Measurements from ENCODE around the gene C1QTNF8.

C1QTNF8 gene

GRCh38 chr16:1080801-1081733 is 15.0 kb downstream of the C1QTNF8 start:
- no peak for DNase-seq (ENCODE audit: extremely low read depth in 1 of 2, low read depth in 1 of 2)

- DNase-seq (ENCODE audit: extremely low read depth in 1 of 2, low read depth in 1 of 2), result no peak
Measured at GRCh38 chr16:1079786-1080525, 16.1 kb downstream of the C1QTNF8 start.

- DNase-seq (ENCODE audit: extremely low read depth in 1 of 2, low read depth in 1 of 2), result no peak
Measured at GRCh38 chr16:1079341-1079740, 16.7 kb downstream of the C1QTNF8 start.

- DNase-seq (ENCODE audit: extremely low read depth in 1 of 2, low read depth in 1 of 2), result no peak
Measured at GRCh38 chr16:1078579-1079021, 17.4 kb downstream of the C1QTNF8 start.

- no peak for DNase-seq (ENCODE audit: extremely low read depth in 1 of 2, low read depth in 1 of 2)
Measured at GRCh38 chr16:1077877-1078578, 18.0 kb downstream of the C1QTNF8 start.

GRCh38 chr16:1076801-1077576 is 19.1 kb downstream of the C1QTNF8 start:
- DNase-seq (ENCODE audit: extremely low read depth in 1 of 2, low read depth in 1 of 2), result no peak

GRCh38 chr16:1075546-1075945 is 20.5 kb downstream of the C1QTNF8 start:
- DNase-seq (ENCODE audit: extremely low read depth in 1 of 2, low read depth in 1 of 2), result no peak

- no peak for DNase-seq (ENCODE audit: extremely low read depth in 1 of 2, low read depth in 1 of 2)
Measured at GRCh38 chr16:1074379-1074649, 21.7 kb downstream of the C1QTNF8 start.

GRCh38 chr16:1073566-1074378 is 22.3 kb downstream of the C1QTNF8 start:
- DNase-seq (ENCODE audit: extremely low read depth in 1 of 2, low read depth in 1 of 2), result no peak

GRCh38 chr16:1073262-1073558 is 22.8 kb downstream of the C1QTNF8 start:
- DNase-seq (ENCODE audit: extremely low read depth in 1 of 2, low read depth in 1 of 2), result no peak

- no peak for DNase-seq (ENCODE audit: extremely low read depth in 1 of 2, low read depth in 1 of 2)
Measured at GRCh38 chr16:1072526-1073261, 23.4 kb downstream of the C1QTNF8 start, which contains the start of gene SSTR5. TSS of gene SSTR5 (plus strand) at chr16:1072747. CDS start at chr16:1078869, 6,122 bp downstream.

GRCh38 chr16:1071561-1072225 is 24.4 kb downstream of the C1QTNF8 start:
- DNase-seq (ENCODE audit: extremely low read depth in 1 of 2, low read depth in 1 of 2), result no peak

GRCh38 chr16:1070864-1071408 is 25.1 kb downstream of the C1QTNF8 start:
- no peak for DNase-seq (ENCODE audit: extremely low read depth in 1 of 2, low read depth in 1 of 2)

- DNase-seq (ENCODE audit: extremely low read depth in 1 of 2, low read depth in 1 of 2), result no peak
Measured at GRCh38 chr16:1070084-1070863, 25.8 kb downstream of the C1QTNF8 start.

- no peak for DNase-seq (ENCODE audit: extremely low read depth in 1 of 2, low read depth in 1 of 2)
Measured at GRCh38 chr16:1069154-1069553, 26.9 kb downstream of the C1QTNF8 start.

- DNase-seq (ENCODE audit: extremely low read depth in 1 of 2, low read depth in 1 of 2), result no peak
Measured at GRCh38 chr16:1068451-1068850, 27.6 kb downstream of the C1QTNF8 start.

- no peak for DNase-seq (ENCODE audit: extremely low read depth in 1 of 2, low read depth in 1 of 2)
Measured at GRCh38 chr16:1067629-1068028, 28.4 kb downstream of the C1QTNF8 start.

All from activated CD8-positive, alpha-beta memory T cell treated with anti-CD3 and anti-CD28 coated beads for 1 hour (primary cell).